Fibroblast of skin of right biceps (primary cell): ENCODE data around the gene PLD3.

Experiments
- DNase-seq: peaks from one replicate; pipeline ENCODE4 v3.0.0-alpha.2; 2013

The PLD3 gene

GRCh38 chr19:40416918-40417642 lies 68.6 kb downstream of the PLD3 start:
- DNase-seq = peak; percentile 23

- DNase-seq = no peak
Measured at GRCh38 chr19:40417643-40417981, 69.1 kb downstream of the PLD3 start.

GRCh38 chr19:40418040-40418439 lies 69.5 kb downstream of the PLD3 start:
- DNase-seq = no peak

GRCh38 chr19:40419066-40419612 lies 70.6 kb downstream of the PLD3 start:
- no peak for DNase-seq

GRCh38 chr19:40419780-40420179 lies 71.3 kb downstream of the PLD3 start:
- no peak for DNase-seq

GRCh38 chr19:40420451-40420765 lies 71.9 kb downstream of the PLD3 start:
- DNase-seq = no peak

GRCh38 chr19:40420766-40421765 lies 72.6 kb downstream of the PLD3 start:
- peak; percentile 89 for DNase-seq

GRCh38 chr19:40421993-40422747 lies 73.7 kb downstream of the PLD3 start:
- no peak for DNase-seq

- DNase-seq = no peak
Measured at GRCh38 chr19:40422748-40423566, 74.5 kb downstream of the PLD3 start.

GRCh38 chr19:40423938-40424337 lies 75.4 kb downstream of the PLD3 start:
- DNase-seq = no peak

- peak; percentile 37 for DNase-seq
Measured at GRCh38 chr19:40424637-40425449, 76.3 kb downstream of the PLD3 start.

GRCh38 chr19:40425450-40426287 lies 77.2 kb downstream of the PLD3 start, which contains the start of gene SERTAD1:
Gene SERTAD1, minus strand, starts transcription at chr19:40425992. Its CDS starts 2,446 bp downstream, at chr19:40423546.
- DNase-seq = peak; percentile 99
